ENCODE measurements around the gene DRC3. TPM values are rescaled to one million over a fixed set of nuclear protein-coding genes. Genes with fewer than 3 reads are reported as not detected.

Gene DRC3
- total RNA-seq, 2 donors from 2014 or later, result 2.0 to 2.6 TPM

DNA sequence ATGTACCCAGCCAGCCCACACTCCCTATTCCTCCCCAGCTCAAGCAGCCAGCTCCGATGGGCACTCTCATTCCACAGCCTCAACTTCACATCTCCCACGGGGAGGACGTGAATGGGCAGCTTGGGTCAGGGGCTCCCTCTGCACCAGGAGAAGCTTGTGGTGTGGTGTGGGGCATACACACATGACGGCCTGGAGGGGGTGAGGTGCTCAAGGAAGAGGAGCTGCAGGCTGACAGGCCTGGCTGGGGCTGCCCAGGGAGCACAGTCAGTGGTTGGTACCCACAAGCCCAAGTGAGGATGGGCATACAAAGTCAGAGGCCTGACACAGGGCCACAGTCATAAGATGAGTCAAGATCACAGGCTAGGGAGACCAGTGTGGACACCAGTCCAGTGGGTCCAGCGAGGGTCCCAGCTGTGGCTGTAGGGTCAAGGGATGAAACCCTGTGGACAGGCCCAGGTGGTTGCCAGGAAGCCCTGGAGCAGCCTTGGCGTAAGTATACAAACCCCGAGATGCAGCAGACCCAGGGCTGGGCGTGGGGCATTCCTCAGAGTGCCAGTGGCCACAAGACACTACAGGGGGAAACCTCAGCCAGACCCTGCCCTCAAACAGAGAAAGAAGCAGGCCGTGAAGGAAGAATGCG is 4.4 kb downstream of the DRC3 start:
- no peaks in the 10 kb centered on the region for H3K36me3 Mint-ChIP-seq (ENCODE audit: low read depth)
- no peaks in the 10 kb centered on the region for H3K4me1 Mint-ChIP-seq
- no peaks in the 10 kb centered on the region for H3K4me1 ChIP-seq (ENCODE audit: control insufficient read depth, insufficient read depth, low read length)
- TF ChIP-seq CTCF (conservative IDR thresholded peaks at IDR 0.05), result no peak
- no peaks in the 10 kb centered on the region for H3K9me3 Mint-ChIP-seq
- H3K4me3 Mint-ChIP-seq, result no peak overlapping the region
- H3K27ac Mint-ChIP-seq, result no peak overlapping the region
- no peak overlapping the region for H3K27ac ChIP-seq (ENCODE audit: low read depth, low read length)
- 95 to 98% methylated on average over 4 to 10 of the region's 10 CpGs for WGBS, 2 experiments (ENCODE audit: insufficient coverage in 1 of 2, insufficient read length in 1 of 2)
- H3K27me3 Mint-ChIP-seq (ENCODE audit: insufficient read depth), result no peaks in the 10 kb centered on the region
- DNase-seq, result no peak
- no peaks in the 10 kb centered on the region for H3K9me3 ChIP-seq (ENCODE audit: control insufficient read depth, low read length)
- no peak overlapping the region for H3K9ac ChIP-seq (ENCODE audit: extremely low read depth, low read length, poor library complexity, severe bottlenecking)
- H3K27me3 ChIP-seq (ENCODE audit: control insufficient read depth, insufficient read depth, low read length, poor library complexity, severe bottlenecking), result no peaks in the 10 kb centered on the region
- H3K36me3 ChIP-seq (ENCODE audit: control insufficient read depth, insufficient read depth, low read length), result no peaks in the 10 kb centered on the region
- H3K4me3 ChIP-seq (ENCODE audit: low read length), result no peak overlapping the region

- no peak overlapping the region for H3K27ac Mint-ChIP-seq
- no peak overlapping the region for H3K9ac ChIP-seq (ENCODE audit: extremely low read depth, low read length, poor library complexity, severe bottlenecking)
Measured at GRCh38 chr17:17978481-17979424, 6.1 kb downstream of the DRC3 start.

GRCh38 chr17:17979778-17980177 is 7.1 kb downstream of the DRC3 start:
- Mint-ChIP-seq H3K4me1 (no peaks in the 10 kb centered on the region), H3K36me3 (ENCODE audit: low read depth) (no peaks in the 10 kb centered on the region), H3K27ac (no peak overlapping the region), H3K4me3 (no peak overlapping the region), H3K9me3 (no peaks in the 10 kb centered on the region), H3K27me3 (ENCODE audit: insufficient read depth) (no peaks in the 10 kb centered on the region)
- no peak overlapping the region for H3K27ac ChIP-seq (ENCODE audit: low read depth, low read length)
- H3K36me3 ChIP-seq (ENCODE audit: control insufficient read depth, insufficient read depth, low read length), result no peaks in the 10 kb centered on the region
- H3K4me1 ChIP-seq (ENCODE audit: control insufficient read depth, insufficient read depth, low read length), result no peaks in the 10 kb centered on the region
- H3K27me3 ChIP-seq (ENCODE audit: control insufficient read depth, insufficient read depth, low read length, poor library complexity, severe bottlenecking), result no peaks in the 10 kb centered on the region
- no peak overlapping the region for H3K9ac ChIP-seq (ENCODE audit: extremely low read depth, low read length, poor library complexity, severe bottlenecking)
- no peaks in the 10 kb centered on the region for H3K9me3 ChIP-seq (ENCODE audit: control insufficient read depth, low read length)
- H3K4me3 ChIP-seq (ENCODE audit: low read length), result no peak overlapping the region
- TF ChIP-seq CTCF (conservative IDR thresholded peaks at IDR 0.05), result no peak
- DNase-seq, result no peak
- WGBS, 2 experiments (ENCODE audit: insufficient coverage in 1 of 2, insufficient read length in 1 of 2), result 94 to 99% methylated on average over 2 to 3 of the region's 3 CpGs

More at GRCh38 chr17:17978481-17979424, 6.1 kb downstream of the DRC3 start:
- DNase-seq, result no peak
- no peaks in the 10 kb centered on the region for H3K4me1 Mint-ChIP-seq
- Histone ChIP-seq H3K36me3 (ENCODE audit: control insufficient read depth, insufficient read depth, low read length) (no peaks in the 10 kb centered on the region), H3K4me3 (ENCODE audit: low read length) (no peak overlapping the region), H3K27me3 (ENCODE audit: control insufficient read depth, insufficient read depth, low read length, poor library complexity, severe bottlenecking) (no peaks in the 10 kb centered on the region), H3K27ac (ENCODE audit: low read depth, low read length) (no peak overlapping the region), H3K9me3 (ENCODE audit: control insufficient read depth, low read length) (no peaks in the 10 kb centered on the region), H3K4me1 (ENCODE audit: control insufficient read depth, insufficient read depth, low read length) (no peaks in the 10 kb centered on the region)
- TF ChIP-seq CTCF (conservative IDR thresholded peaks at IDR 0.05), result no peak
- no peaks in the 10 kb centered on the region for H3K27me3 Mint-ChIP-seq (ENCODE audit: insufficient read depth)
- H3K9me3 Mint-ChIP-seq, result no peaks in the 10 kb centered on the region
- no peaks in the 10 kb centered on the region for H3K36me3 Mint-ChIP-seq (ENCODE audit: low read depth)
- 92% methylated on average over 11 to 14 of the region's 14 CpGs for WGBS, 2 experiments (ENCODE audit: insufficient coverage in 1 of 2, insufficient read length in 1 of 2)
- H3K4me3 Mint-ChIP-seq, result no peak overlapping the region
